ENCODE data around the gene TCF19. TPM values are rescaled to one million over a fixed set of nuclear protein-coding genes. Genes with fewer than 3 reads are reported as not detected.

TCF19 gene
- total and polyA plus RNA-seq, 2 donors (not counting 3 experiments of a cell fraction or from before 2014, with no cell fraction given), result 13.9 to 31.7 TPM

- no peak overlapping the region for H3K27ac ChIP-seq (ENCODE audit: insufficient read depth, low read depth, low read length)
Measured at GRCh38 chr6:31131595-31131994, 26.8 kb upstream of the TCF19 start.

More at GRCh38 chr6:31131595-31131994, 26.8 kb upstream of the TCF19 start:
- ChIA-PET CTCF (interaction anchor here (1.0 to 10.6 kb wide), 7 partner anchors 11 to 216 kb away, joined by 4 to 71 read pairs (median 4); partner anchors contain the start of gene PSORS1C1), POLR2A (no interaction called here)
- Histone ChIP-seq H3K27me3 (ENCODE audit: control insufficient read depth in 2 of 2, insufficient read depth in 2 of 2, low read length in 2 of 2) (peaks cover 3 to 6% of the 10 kb centered on the region in 2 experiments), H4K20me1 (replicated peaks; ENCODE audit: control insufficient read depth, extremely low read depth, insufficient read depth, low read length) (no peaks in the 10 kb centered on the region), H3K36me3 (ENCODE audit: control insufficient read depth in 2 of 2, extremely low read depth in 1 of 2, insufficient read depth in 2 of 2, low read length in 2 of 2) (no peaks in the 10 kb centered on the region), H3K4me1 (ENCODE audit: control insufficient read depth, extremely low read depth, insufficient read depth, low read length) (no peaks in the 10 kb centered on the region), H3K79me2 (ENCODE audit: control insufficient read depth, insufficient read depth, low read length) (no peaks in the 10 kb centered on the region), H3K4me3 (replicated peaks in 1 of 3; ENCODE audit: insufficient read depth in 1 of 3, low read depth in 1 of 3, low read length in 3 of 3) (no peak overlapping the region), H3K9me1 (replicated peaks; ENCODE audit: control insufficient read depth, extremely low read depth, insufficient read depth, low read length) (no peaks in the 10 kb centered on the region), H2AFZ (ENCODE audit: low read depth, low read length) (no peak overlapping the region), H3K9me3 (replicated peaks; ENCODE audit: control insufficient read depth, insufficient read depth, low read length) (no peaks in the 10 kb centered on the region), H3K9ac (replicated peaks; ENCODE audit: extremely low read depth, insufficient read depth, low read length) (no peak overlapping the region), H3K4me2 (ENCODE audit: insufficient read depth, low read length) (no peak overlapping the region)
- dilution Hi-C loops (cut with MboI; ENCODE audit: extremely low pct_ligation_motif_present, low sequenced_read_pairs) (no loop called here), intact Hi-C loops (cut with micrococcal nuclease) (no loop called here)
- FAIRE-seq (no peak), DNase-seq (ENCODE audit: low read depth, low spot score) (no peak)
- TF ChIP-seq CTCF (IDR thresholded peaks at IDR 0.05; ENCODE audit: extremely low read depth in 1 of 2, insufficient read depth in 1 of 2, low read depth in 1 of 2, low read length in 2 of 2) (no peak), FOS (IDR thresholded peaks at IDR 0.05; ENCODE audit: borderline replicate concordance, insufficient read depth, low read length) (no peak), POLR2A (IDR thresholded peaks at IDR 0.05; ENCODE audit: low read depth, low read length) (no peak), JUN (IDR thresholded peaks at IDR 0.05; ENCODE audit: borderline replicate concordance, insufficient read depth, insufficient read length, low read depth) (no peak), EZH2 (IDR thresholded peaks at IDR 0.05; ENCODE audit: borderline replicate concordance, low read depth, low read length, severe bottlenecking) (no peak), MYC (IDR thresholded peaks at IDR 0.05; ENCODE audit: low read depth, low read length) (no peak), POLR2AphosphoS5 (IDR thresholded peaks at IDR 0.05; ENCODE audit: insufficient read depth, low read depth, low read length) (no peak), GATA2 (IDR thresholded peaks at IDR 0.05; ENCODE audit: insufficient read depth, insufficient read length, low read depth, low read length) (no peak)
- TF ChIP-seq, protein P1, sequence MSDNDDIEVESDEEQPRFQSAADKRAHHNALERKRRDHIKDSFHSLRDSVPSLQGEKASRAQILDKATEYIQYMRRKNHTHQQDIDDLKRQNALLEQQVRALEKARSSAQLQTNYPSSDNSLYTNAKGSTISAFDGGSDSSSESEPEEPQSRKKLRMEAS (IDR thresholded peaks at IDR 0.05; ENCODE audit: insufficient read depth, insufficient read length), result no peak
- BruUV-seq (replicated peaks), result no TSS peak

All from endothelial cell of umbilical vein (primary cell).